K562 (cell line): Measurements from ENCODE around the gene HDHD3. TPM values are rescaled to one million over a fixed set of nuclear protein-coding genes. Genes with fewer than 3 reads are reported as not detected.

ENCODE experiments used
- BDP1 ChIP-seq: IDR thresholded peaks from 3 replicates; pipeline ENCODE4 v1.6.1; 2011; ENCODE audit not compliant: insufficient read length, insufficient read depth
- BHLHE40 ChIP-seq: IDR thresholded peaks from 2 replicates; pipeline ENCODE4 v1.6.1; 2011; ENCODE audit warnings: low read length, improper control_type of control experiment
- CAMTA2 ChIP-seq: fragments of 250-450 bp; sonication (Bioruptor Pico); conservative IDR thresholded peaks from 2 replicates; pipeline ENCODE4 v1.5.1; 2022
- ERF ChIP-seq: fragments of 450-650 bp; formaldehyde crosslinking; IDR thresholded peaks from 2 replicates; pipeline ENCODE4 v1.4.0; 2020; ENCODE audit warnings: mild to moderate bottlenecking, mixed read lengths
- MTA1 ChIP-seq: fragments of 450-650 bp; IDR thresholded peaks from 2 replicates; pipeline ENCODE4 v1.6.1; 2017; ENCODE audit warnings: borderline replicate concordance
- PHF21A ChIP-seq: fragments of 450-650 bp; IDR thresholded peaks from 2 replicates; pipeline ENCODE4 v1.6.1; 2017; ENCODE audit warnings: low read depth, borderline replicate concordance
- POU5F1 ChIP-seq: fragments of 150-350 bp; IDR thresholded peaks from 2 replicates; pipeline ENCODE4 v1.6.1; 2014; ENCODE audit warnings: borderline replicate concordance, low read length, low read depth, mild to moderate bottlenecking; ENCODE audit not compliant: partially characterized antibody
- U2AF1 ChIP-seq: fragments of 200-400 bp; formaldehyde crosslinking; optimal IDR thresholded peaks from 2 replicates; pipeline ENCODE3; 2017; ENCODE audit warnings: mild to moderate bottlenecking, low read depth, low read length, moderate library complexity
- ZC3H11A ChIP-seq: IDR thresholded peaks from 2 replicates; pipeline ENCODE4 v1.6.1; 2012; ENCODE audit warnings: low read depth, low read length, improper control_type of control experiment
- ZKSCAN3 ChIP-seq: fragments of 250-450 bp; sonication (Bioruptor Pico); IDR thresholded peaks from 2 replicates; pipeline ENCODE4 v1.4.0; 2020
- ZNF280A ChIP-seq: fragments of 450-650 bp; IDR thresholded peaks from 2 replicates; pipeline ENCODE4 v1.6.1; 2018; ENCODE audit warnings: mild to moderate bottlenecking, low read depth; ENCODE audit not compliant: partially characterized antibody
- ZNF551 ChIP-seq: fragments of 250-450 bp; sonication (Bioruptor Pico); IDR thresholded peaks from 2 replicates; pipeline ENCODE4 v1.5.0; 2021; ENCODE audit warnings: mild to moderate bottlenecking, moderate library complexity
- ZNF592 ChIP-seq: fragments of 450-650 bp; IDR thresholded peaks from 2 replicates; pipeline ENCODE4 v1.6.1; 2017; ENCODE audit warnings: antibody characterized with exemption, mild to moderate bottlenecking
- ZNF639 ChIP-seq, 2 experiments: fragments of 200-800 bp in 1 of 2; sonication (Bioruptor generic) in 1 of 2; sonication (generic) in 1 of 2; formaldehyde crosslinking in 1 of 2; IDR thresholded peaks in 1 of 2; conservative IDR thresholded peaks in 1 of 2; 2 replicates each; pipeline versions ENCODE4 v1.5.0 to v1.6.1; 2016 to 2020; ENCODE audit warnings: missing compliant biosample characterization in 1 of 2, missing genetic modification characterization in 1 of 2, missing genetic modification reagents in 1 of 2
- polyA plus RNA-seq, 8 experiments: library from polyadenylated mRNA; depleted of rRNA in 4 of 8; stranded (reverse) in 5 of 8; unstranded in 3 of 8; fragments of >200 nt; fragmentation: Nextera tagmentation in 2 of 8; fragmentation: Illumina TruSeq in 1 of 8; extraction: Ambion mirVana in 2 of 8; extraction: Trizol in 1 of 8; gene quantifications; 2 replicates each; pipeline versions ENCODE4 v1.2.1 to v1.2.3, GENCODE V29; 2011 to 2014; ENCODE audit warnings: inconsistent platforms in 1 of 8, missing spikeins in 1 of 8
- total RNA-seq, 7 experiments: library from RNA; depleted of rRNA in 6 of 7; stranded (reverse); fragments of >200 nt in 6 of 7; fragmentation: Illumina TruSeq in 2 of 7; extraction: Trizol in 2 of 7; gene quantifications; 2 replicates each; pipeline versions ENCODE4 v1.2.1 to v1.2.3, GENCODE V29; 2011 to 2021; ENCODE audit warnings: low replicate concordance in 1 of 7
- TF ChIP-seq, protein P1 (sequence below): IDR thresholded peaks from 2 replicates; pipeline ENCODE4 v1.6.1; 2011; ENCODE audit not compliant: insufficient read length; ENCODE audit errors: extremely low read depth
- TF ChIP-seq, protein P2 (sequence below): fragments of 450-650 bp; IDR thresholded peaks from 2 replicates; pipeline ENCODE4 v1.6.1; 2016; ENCODE audit warnings: mild to moderate bottlenecking

The HDHD3 gene
- total and polyA plus RNA-seq, 9 of the 15 experiments (the other 6 are each of a cell fraction or from before 2014, with no cell fraction given), result 1.1 to 19.1 (median 10.9) TPM

GRCh38 chr9:113410207-113410864 lies 33.5 kb upstream of the HDHD3 start, which contains the start of the genes C9orf43 and POLE3 (continued):
- TF ChIP-seq, protein P1, sequence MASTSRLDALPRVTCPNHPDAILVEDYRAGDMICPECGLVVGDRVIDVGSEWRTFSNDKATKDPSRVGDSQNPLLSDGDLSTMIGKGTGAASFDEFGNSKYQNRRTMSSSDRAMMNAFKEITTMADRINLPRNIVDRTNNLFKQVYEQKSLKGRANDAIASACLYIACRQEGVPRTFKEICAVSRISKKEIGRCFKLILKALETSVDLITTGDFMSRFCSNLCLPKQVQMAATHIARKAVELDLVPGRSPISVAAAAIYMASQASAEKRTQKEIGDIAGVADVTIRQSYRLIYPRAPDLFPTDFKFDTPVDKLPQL, result no peak
- 0 out of 2 replicates have a peak, but pooled peaks have one; percentile 59 for TF ChIP-seq PHF21A
- TF ChIP-seq BDP1, result no peak
- no peak for TF ChIP-seq CAMTA2 (CRISPR knock-in tag)
- TF ChIP-seq POU5F1, result peak; percentile 86
- peak; percentile 79 for TF ChIP-seq BHLHE40
- TF ChIP-seq, protein P2, sequence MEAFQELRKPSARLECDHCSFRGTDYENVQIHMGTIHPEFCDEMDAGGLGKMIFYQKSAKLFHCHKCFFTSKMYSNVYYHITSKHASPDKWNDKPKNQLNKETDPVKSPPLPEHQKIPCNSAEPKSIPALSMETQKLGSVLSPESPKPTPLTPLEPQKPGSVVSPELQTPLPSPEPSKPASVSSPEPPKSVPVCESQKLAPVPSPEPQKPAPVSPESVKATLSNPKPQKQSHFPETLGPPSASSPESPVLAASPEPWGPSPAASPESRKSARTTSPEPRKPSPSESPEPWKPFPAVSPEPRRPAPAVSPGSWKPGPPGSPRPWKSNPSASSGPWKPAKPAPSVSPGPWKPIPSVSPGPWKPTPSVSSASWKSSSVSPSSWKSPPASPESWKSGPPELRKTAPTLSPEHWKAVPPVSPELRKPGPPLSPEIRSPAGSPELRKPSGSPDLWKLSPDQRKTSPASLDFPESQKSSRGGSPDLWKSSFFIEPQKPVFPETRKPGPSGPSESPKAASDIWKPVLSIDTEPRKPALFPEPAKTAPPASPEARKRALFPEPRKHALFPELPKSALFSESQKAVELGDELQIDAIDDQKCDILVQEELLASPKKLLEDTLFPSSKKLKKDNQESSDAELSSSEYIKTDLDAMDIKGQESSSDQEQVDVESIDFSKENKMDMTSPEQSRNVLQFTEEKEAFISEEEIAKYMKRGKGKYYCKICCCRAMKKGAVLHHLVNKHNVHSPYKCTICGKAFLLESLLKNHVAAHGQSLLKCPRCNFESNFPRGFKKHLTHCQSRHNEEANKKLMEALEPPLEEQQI, result peak; percentile 75
- TF ChIP-seq ZNF551, result no peak
- no peak for TF ChIP-seq ZNF280A
- 0 out of 2 replicates have a peak, but pooled peaks have one; percentile 23 for TF ChIP-seq MTA1
- TF ChIP-seq ZNF639 (CRISPR knock-in tag; conservative IDR thresholded peaks at IDR 0.05 in 1 of 2, IDR thresholded peaks at IDR 0.05 in 1 of 2), result peak in 1 of 2 experiments; percentile 93; a peak in 2 of 4 replicates
- TF ChIP-seq ERF (CRISPR knock-in tag), result no peak
- TF ChIP-seq U2AF1, result peak; percentile 27
- peak; percentile 30; the same call in 1 of the 2 replicates for TF ChIP-seq ZNF592
- TF ChIP-seq ZKSCAN3 (CRISPR knock-in tag), result no peak
- TF ChIP-seq ZC3H11A, result no peak
